HG02938 (cell line): Measurements from ENCODE around the gene NFAM1.

Experiments used
- ATAC-seq: cut with Tn5 transposase; IDR thresholded peaks from one replicate; pipeline ENCODE4 v1.9.1; 2021; ENCODE audit warnings: mild to moderate bottlenecking, moderate library complexity; ENCODE audit not compliant: unreplicated experiment

NFAM1 gene

GRCh38 chr22:42416671-42417230 is 15.5 kb downstream of the NFAM1 start:
- ATAC-seq, result no peak

- no peak for ATAC-seq
These were observed 17.5 kb downstream of the NFAM1 start for GRCh38 chr22:42414565-42415303.

DNA sequence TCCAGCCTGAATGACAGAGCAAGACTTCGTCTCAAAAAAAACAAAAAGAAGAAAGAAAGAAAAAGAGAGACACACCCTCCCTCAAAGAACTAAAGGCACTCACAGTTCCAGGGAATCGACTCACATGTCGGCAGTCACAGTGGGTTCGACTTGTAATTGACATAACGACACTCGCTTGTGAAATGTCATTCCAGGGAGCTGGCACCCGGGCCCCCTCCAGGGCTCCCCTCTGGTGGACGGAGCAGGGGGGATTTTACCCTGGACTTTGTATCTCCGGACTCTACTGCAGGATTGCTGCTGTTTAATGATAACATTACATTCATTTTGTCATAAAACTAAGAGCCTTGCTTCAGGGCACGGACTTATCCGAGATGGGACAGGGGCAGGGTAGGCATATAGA is 18.2 kb downstream of the NFAM1 start:
- ATAC-seq, result no peak

- no peak for ATAC-seq
These were observed 19.4 kb downstream of the NFAM1 start for GRCh38 chr22:42412744-42413333.

DNA sequence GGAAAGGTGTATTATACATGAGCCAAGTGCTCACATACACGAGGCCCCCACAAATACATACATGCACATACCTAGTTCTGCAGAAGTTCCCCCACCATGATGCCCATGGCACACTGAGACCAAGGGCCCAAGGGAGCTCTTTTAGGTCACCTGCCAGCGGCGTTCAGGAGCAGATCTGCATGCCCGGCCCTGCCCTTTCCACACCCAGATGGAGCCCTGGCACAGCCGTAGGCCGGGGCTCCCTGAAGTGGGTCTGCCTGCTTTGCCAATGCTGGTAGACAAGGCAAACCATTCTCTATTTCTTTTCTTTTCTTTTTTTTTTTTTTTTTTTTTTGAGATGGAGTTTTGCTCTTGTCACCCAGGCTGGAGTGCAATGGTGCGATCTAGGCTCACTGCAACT is 21.5 kb downstream of the NFAM1 start:
- no peak for ATAC-seq

GRCh38 chr22:42408810-42409529 is 23.2 kb downstream of the NFAM1 start:
- no peak for ATAC-seq

DNA sequence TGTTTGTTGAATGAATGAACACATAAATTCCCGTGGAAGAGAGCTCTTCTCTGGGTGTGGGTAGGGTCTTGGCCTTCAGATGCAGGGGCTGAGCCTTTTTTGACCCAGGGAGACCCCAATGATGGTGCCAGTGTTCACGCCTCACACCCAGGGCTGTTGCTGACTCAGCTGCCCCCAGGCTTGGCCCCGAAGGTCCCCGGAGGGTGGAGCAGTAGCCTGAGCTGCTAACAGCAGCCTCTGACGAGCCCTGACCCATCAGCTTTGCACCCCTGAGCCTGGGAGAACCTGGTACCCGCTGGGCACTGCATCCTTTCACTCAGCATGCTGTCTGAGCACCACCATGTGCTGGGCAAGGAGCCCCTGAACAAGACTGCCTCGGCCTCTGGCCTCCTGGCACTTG is 23.9 kb downstream of the NFAM1 start:
- no peak for ATAC-seq

DNA sequence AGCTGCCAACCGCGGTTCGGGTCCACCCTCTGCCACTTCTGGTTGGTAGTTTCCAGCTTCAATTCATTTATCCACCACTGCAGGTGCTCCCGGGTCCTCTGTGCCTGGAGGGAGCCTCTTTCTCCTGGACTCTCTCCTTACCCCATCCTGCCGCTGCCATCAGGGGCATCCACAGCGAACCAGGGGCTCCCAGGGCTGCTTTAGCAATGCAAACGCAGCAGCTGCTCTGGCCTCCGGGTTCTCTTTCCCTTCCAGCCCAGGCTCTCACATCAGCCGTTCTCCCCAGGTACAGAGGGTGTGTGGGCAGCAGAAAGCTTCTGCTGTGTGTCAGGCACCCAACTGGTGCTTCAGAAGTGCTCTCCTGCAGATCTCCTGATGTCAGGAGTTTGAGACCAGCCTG is 27.9 kb downstream of the NFAM1 start:
- ATAC-seq, result no peak

GRCh38 chr22:42401535-42402334 is 30.5 kb downstream of the NFAM1 start:
- ATAC-seq, result no peak

DNA sequence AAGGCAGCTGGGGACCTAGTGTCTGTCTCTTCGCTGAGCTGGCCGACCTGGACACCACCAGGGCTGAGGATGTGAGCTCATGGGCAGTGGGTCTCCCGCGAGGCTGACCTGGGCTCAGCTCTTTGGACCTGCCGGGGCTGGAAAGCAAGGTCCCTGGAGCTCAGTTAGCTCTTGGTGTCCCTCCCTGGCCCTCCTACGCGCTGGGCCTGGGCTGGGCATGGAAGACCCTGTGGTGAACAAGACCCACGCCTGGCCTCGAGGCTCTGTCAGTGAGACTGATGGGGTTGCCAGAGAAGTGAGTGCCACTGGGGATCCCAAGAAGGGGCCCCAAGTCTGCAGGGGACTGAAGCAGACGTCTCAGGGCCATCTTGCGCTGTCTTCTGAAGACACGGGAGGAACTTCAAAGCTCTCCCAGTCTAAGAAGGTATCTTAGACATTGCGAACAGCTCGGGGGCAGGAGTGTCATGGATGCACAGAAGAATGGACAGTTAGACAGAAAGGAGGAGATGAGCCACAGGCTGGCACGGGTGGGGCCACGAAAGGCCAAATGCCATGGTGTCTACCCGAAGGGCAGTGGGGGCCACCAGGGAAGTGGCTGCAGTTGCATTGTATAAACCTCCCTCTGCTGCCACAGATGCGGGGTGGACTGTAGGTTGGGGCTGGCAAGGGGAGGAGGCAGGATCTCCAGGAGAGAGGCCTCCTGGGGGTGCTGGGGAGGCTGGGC is 31.2 kb downstream of the NFAM1 start:
- ATAC-seq, result no peak

DNA sequence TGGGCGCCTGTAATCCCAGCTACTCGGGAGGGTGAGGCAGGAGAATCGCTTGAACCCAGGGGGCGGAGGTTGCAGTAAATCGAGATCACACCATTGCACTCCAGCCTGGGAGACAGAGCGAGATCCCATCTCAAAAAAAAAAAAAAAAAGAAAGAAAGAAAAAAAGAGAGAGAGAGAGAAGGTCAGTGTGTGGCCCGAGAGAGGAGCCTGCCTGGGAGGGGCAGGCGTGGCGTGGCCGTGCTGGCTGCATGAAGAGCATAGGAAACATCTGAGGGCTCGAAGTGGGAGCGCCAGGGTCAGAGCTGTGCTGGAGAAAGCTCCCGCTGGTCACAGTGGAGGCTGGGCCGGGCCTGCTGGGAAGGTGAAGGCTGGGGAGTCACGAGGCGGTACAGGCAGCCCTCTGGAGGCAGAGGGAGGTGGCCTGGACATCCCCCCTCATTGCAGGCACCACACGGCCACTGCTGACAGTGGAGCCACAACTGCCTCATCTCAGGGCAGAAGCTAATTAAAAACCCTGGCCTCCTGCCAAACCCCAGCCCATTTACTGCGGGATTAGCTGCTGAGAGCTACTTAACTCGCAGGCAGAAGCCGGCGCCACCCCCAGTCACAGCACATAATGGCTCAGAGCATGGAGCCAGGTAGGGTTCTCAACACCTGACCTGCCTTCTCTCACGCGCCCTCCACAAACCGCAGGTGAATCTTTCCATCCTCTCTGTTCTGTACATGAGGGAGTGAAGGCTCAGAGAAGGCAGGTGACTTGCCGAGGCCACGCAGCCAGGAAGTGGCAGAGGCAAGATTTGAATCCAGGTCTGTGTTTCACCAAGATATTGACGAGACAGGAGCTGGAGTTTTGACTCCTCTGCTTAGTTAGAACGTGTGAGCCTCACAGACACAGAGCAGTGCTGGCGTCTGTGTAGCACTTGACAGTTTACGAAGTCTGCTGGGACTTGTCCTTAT is 32.6 kb downstream of the NFAM1 start:
- ATAC-seq, result no peak

- no peak for ATAC-seq
These were observed 34.6 kb downstream of the NFAM1 start for GRCh38 chr22:42397332-42398249.

GRCh38 chr22:42396621-42397331 is 35.4 kb downstream of the NFAM1 start:
- ATAC-seq, result no peak

DNA sequence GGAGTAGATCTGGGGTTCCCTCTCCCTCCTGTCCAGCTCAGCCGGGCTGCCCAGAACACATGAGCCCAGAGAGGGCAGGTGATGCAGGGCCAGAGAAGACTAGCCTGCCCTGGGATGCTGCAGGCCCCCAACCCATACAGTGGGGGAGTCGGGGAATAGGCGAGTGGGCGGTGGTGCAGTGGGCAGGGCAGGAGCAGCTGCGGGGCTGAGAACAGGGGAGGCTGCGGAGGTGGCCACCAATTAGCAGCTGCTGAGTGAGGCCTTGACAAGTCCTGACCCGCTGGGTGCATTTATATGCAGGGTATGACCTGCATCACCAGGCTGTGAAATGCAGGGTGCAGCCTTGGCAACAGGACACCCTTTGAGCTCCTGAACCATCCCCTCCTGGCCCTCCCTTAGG is 43.1 kb downstream of the NFAM1 start:
- no peak for ATAC-seq

- ATAC-seq, result no peak
These were observed 43.9 kb downstream of the NFAM1 start for GRCh38 chr22:42388130-42388797.

DNA sequence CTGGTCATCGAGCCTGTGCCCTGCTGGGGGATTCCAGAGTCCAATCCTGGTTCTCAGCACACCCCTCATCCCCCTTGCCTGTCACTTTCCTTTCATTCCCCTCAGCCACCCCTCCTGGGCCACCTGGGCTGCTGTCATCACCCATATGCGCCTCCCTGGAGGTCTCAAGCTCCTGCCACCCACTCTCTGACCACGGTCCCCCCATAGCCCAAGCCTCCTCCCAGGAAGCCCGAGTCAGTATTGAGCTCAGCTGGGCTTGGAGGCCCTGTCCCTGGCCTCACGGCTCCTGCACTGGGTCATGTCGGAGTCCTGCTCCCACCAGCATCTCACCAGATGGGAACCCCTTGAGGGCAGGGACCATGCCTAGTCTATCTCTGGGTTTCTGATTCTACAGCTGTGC is 44.6 kb downstream of the NFAM1 start:
- ATAC-seq, result no peak

DNA sequence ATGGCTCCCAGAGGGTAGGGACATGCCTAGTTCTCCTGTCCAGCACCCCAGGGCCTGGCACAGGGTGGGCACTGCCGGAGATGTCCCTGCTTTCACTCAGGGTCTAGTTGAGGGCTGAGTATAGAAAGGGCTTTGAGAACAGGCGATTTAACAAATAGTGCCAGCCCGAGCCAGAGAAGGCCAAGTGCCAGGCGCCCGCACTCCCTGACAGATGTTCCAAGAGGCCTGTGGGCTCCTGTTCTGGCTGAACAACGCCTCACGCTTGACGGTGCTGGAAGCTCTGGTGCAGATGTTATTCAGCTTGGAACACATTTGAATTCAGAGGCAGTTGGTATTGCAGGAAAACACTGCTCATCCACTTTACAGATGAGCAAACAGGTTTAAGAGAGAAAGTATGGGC is 46.5 kb downstream of the NFAM1 start:
- no peak for ATAC-seq
